Fibroblast of pulmonary artery (primary cell): ENCODE data around the gene OVCA2.
A peak's percentile ranks its signal among the peaks of the same experiment; 100 is the strongest.

ENCODE experiments used
- DNase-seq: peaks from one replicate; pipeline ENCODE4 v3.0.0-alpha.2; 2010; ENCODE audit warnings: low read depth
- H3K4me3 ChIP-seq: replicated peaks from 2 replicates; pipeline ENCODE4 v1.5.1; 2011; ENCODE audit warnings: low read depth, mild to moderate bottlenecking, control low read depth, low read length, moderate library complexity
- TF ChIP-seq, protein P1 (sequence below): IDR thresholded peaks from 2 replicates; pipeline ENCODE4 v1.5.1; 2011; ENCODE audit warnings: mild to moderate bottlenecking, control low read depth, low read length, inconsistent platforms; ENCODE audit errors: missing control alignments

The OVCA2 gene

DNA sequence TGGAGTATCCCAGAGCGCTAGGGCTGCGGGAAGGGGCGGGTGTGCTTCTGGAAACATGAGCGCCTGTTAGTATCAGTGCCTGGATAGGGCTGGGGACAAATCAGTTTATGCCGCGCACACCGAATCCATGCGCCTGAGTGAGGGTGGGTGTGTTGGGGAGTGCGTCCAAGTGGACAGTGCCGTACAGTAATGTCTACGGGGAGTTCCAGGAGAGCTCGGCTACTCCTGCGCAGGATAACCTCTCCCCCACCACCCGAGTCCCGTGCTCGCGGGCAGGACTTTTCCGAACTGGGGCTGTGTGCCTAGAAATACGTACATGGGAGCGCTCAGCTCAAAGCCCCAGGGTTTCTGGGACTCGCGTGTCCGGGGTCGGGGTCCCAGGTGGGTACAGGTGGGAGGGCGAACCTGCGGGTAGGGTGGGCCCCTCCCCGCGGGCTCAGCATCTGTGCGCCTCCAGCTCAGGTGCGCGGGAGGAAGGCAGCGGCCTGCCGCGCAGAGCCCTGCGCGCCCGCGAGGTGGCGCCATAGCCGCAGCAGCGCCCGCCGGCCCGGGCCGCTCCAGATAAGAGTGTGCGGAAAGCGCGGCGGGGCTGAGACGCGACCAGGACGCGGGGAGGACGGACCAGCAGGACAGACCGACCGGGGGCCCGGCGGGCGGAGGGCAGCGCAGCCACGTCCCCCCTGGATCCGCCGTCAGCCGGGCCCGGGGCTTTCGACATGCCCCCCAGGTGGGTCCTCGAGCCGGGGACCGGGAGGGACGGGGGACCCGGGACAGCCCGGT, 12.9 kb downstream of the OVCA2 start, which contains the start of gene HIC1:
HIC1 (plus strand) TSS at position 592 of the 780 bp plus-strand sequence. CDS start 1,588 bp downstream, outside the sequence.
- TF ChIP-seq, protein P1, sequence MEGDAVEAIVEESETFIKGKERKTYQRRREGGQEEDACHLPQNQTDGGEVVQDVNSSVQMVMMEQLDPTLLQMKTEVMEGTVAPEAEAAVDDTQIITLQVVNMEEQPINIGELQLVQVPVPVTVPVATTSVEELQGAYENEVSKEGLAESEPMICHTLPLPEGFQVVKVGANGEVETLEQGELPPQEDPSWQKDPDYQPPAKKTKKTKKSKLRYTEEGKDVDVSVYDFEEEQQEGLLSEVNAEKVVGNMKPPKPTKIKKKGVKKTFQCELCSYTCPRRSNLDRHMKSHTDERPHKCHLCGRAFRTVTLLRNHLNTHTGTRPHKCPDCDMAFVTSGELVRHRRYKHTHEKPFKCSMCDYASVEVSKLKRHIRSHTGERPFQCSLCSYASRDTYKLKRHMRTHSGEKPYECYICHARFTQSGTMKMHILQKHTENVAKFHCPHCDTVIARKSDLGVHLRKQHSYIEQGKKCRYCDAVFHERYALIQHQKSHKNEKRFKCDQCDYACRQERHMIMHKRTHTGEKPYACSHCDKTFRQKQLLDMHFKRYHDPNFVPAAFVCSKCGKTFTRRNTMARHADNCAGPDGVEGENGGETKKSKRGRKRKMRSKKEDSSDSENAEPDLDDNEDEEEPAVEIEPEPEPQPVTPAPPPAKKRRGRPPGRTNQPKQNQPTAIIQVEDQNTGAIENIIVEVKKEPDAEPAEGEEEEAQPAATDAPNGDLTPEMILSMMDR, result peak; percentile 35
- peak within 1 kb of the TSS; percentile 64 for H3K4me3 ChIP-seq
- DNase-seq, result peak; percentile 79

DNA sequence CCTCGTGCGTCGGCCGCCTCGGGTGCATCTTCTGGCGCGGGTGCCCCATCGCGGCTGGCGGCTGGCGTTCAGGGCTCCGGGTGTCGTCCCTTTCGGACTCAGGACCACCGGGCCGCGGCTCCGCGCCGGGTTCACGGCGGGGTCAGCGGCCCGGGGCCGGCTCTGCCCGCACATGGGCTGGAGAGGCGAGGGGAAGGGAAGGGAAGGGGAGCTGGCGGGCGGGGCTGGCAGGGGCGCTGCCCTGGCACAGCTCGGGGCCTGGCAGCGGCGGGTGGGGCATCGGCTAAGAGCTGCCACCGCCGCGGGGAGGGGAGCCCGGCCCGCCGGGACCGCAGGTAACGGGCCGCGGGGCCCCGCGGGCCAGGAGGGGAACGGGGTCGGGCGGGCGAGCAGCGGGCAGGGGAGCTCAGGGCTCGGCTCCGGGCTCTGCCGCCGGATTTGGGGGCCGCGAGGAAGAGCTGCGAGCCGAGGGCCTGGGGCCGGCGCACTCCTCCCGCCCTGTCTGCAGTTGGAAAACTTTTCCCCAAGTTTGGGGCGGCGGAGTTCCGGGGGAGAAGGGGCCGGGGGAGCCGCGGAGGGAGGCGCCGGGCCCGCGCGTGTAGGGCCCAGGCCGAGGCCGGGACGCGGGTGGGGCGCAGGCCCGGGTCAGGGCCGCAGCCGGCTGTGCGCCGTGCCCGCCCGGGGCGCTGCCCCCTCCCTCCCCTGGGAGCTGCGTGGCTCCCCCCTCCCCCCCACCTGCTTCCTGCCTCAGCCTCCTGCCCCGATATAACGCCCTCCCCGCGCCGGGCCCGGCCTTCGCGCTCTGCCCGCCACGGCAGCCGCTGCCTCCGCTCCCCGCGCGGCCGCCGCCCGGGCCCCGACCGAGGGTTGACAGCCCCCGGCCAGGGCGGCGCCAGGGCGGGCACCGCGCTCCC, 13.7 kb downstream of the OVCA2 start:
- H3K4me3 ChIP-seq, result peak overlapping the region; percentile 64
- TF ChIP-seq, protein P1, result no peak
- DNase-seq, result peak; percentile 58

DNA sequence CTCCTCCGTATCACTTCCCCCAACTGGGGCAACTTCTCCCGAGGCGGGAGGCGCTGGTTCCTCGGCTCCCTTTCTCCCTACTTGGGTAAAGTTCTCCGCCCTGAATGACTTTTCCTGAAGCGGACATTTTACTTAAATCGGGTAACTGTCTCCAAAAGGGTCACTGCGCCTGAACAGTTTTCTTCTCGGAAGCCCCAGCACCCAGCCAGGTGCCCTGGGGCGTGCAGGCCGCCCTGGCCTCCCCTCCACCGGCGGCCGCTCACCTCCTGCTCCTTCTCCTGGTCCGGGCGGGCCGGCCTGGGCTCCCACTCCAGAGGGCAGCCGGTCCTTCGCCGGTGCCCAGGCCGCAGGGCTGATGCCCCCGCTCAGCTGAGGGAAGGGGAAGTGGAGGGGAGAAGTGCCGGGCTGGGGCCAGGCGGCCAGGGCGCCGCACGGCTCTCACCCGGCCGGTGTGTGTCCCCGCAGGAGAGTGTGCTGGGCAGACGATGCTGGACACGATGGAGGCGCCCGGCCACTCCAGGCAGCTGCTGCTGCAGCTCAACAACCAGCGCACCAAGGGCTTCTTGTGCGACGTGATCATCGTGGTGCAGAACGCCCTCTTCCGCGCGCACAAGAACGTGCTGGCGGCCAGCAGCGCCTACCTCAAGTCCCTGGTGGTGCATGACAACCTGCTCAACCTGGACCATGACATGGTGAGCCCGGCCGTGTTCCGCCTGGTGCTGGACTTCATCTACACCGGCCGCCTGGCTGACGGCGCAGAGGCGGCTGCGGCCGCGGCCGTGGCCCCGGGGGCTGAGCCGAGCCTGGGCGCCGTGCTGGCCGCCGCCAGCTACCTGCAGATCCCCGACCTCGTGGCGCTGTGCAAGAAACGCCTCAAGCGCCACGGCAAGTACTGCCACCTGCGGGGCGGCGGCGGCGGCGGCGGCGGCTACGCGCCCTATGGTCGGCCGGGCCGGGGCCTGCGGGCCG, 14.7 kb downstream of the OVCA2 start:
- H3K4me3 ChIP-seq, result peak overlapping the region; percentile 64
- TF ChIP-seq, protein P1, result no peak
- peak; percentile 72 for DNase-seq

DNA sequence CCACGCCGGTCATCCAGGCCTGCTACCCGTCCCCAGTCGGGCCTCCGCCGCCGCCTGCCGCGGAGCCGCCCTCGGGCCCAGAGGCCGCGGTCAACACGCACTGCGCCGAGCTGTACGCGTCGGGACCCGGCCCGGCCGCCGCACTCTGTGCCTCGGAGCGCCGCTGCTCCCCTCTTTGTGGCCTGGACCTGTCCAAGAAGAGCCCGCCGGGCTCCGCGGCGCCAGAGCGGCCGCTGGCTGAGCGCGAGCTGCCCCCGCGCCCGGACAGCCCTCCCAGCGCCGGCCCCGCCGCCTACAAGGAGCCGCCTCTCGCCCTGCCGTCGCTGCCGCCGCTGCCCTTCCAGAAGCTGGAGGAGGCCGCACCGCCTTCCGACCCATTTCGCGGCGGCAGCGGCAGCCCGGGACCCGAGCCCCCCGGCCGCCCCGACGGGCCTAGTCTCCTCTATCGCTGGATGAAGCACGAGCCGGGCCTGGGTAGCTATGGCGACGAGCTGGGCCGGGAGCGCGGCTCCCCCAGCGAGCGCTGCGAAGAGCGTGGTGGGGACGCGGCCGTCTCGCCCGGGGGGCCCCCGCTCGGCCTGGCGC, 15.4 kb downstream of the OVCA2 start:
- TF ChIP-seq, protein P1, result no peak
- DNase-seq, result peak; percentile 39
- peak overlapping the region; percentile 64 for H3K4me3 ChIP-seq

DNA sequence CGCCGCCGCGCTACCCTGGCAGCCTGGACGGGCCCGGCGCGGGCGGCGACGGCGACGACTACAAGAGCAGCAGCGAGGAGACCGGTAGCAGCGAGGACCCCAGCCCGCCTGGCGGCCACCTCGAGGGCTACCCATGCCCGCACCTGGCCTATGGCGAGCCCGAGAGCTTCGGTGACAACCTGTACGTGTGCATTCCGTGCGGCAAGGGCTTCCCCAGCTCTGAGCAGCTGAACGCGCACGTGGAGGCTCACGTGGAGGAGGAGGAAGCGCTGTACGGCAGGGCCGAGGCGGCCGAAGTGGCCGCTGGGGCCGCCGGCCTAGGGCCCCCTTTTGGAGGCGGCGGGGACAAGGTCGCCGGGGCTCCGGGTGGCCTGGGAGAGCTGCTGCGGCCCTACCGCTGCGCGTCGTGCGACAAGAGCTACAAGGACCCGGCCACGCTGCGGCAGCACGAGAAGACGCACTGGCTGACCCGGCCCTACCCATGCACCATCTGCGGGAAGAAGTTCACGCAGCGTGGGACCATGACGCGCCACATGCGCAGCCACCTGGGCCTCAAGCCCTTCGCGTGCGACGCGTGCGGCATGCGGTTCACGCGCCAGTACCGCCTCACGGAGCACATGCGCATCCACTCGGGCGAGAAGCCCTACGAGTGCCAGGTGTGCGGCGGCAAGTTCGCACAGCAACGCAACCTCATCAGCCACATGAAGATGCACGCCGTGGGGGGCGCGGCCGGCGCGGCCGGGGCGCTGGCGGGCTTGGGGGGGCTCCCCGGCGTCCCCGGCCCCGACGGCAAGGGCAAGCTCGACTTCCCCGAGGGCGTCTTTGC, 16.2 kb downstream of the OVCA2 start:
- H3K4me3 ChIP-seq, result peak overlapping the region; percentile 64
- TF ChIP-seq, protein P1, result no peak
- peak; percentile 59 for DNase-seq
